HEK293 (cell line): Measurements from ENCODE around the gene MYOM3.
A peak's percentile ranks its signal among the peaks of the same experiment; 100 is the strongest.
"Not testable (repeated sequence)": the region's sequence is repeated elsewhere in the genome, so short reads cannot be mapped to it uniquely, and the experiment has no call there.

Experiments used
- CTCF ChIA-PET: fragments of 350-600 bp; formaldehyde crosslinking; extraction: SDS; loops from one replicate; lab custom pipeline; 2021; ENCODE audit warnings: antibody characterized with exemption; lab: Yijun Ruan, JAX
- POLR2A ChIA-PET: fragments of 300-600 bp; formaldehyde crosslinking; extraction: SDS; loops from one replicate; lab custom pipeline; 2020; ENCODE audit warnings: antibody characterized with exemption, inconsistent platforms; lab: Yijun Ruan, JAX
- H3K27ac ChIP-seq: fragments of 200-500 bp; sonication (Bioruptor generic); 2 replicates; pipeline ENCODE4 v1.5.1; 2014; ENCODE audit warnings: low read depth, low read length, control low read depth, inconsistent platforms; ENCODE audit errors: extremely low read depth
- H3K36me3 ChIP-seq, 2 experiments: fragments of 200-500 bp in 1 of 2; sonication (Bioruptor generic) in 1 of 2; 1 replicate in 1 of 2; 2 replicates in 1 of 2; pipeline ENCODE4 v1.5.1; 2014 to 2017; ENCODE audit warnings: inconsistent platforms in 2 of 2, low read length in 2 of 2; ENCODE audit not compliant: control insufficient read depth in 2 of 2, insufficient read depth in 1 of 2
- H3K4me1 ChIP-seq: fragments of 200-500 bp; sonication (Bioruptor generic); 2 replicates; pipeline ENCODE4 v1.5.1; 2014; ENCODE audit warnings: mild to moderate bottlenecking, low read length, inconsistent platforms; ENCODE audit not compliant: control insufficient read depth, insufficient read depth
- H3K4me3 ChIP-seq: 2 replicates; pipeline ENCODE4 v1.5.1; 2011; ENCODE audit warnings: low read depth, mild to moderate bottlenecking, control low read depth, low read length, moderate library complexity
- H3K9me3 ChIP-seq: fragments of 200-500 bp; sonication (Bioruptor generic); 2 replicates; pipeline ENCODE4 v1.5.1; 2014; ENCODE audit warnings: low read depth, low read length, inconsistent platforms; ENCODE audit not compliant: control insufficient read depth, insufficient read depth
- GLI4 ChIP-seq: fragments of 450-650 bp; formaldehyde crosslinking; IDR thresholded peaks from 2 replicates; pipeline ENCODE4 v1.5.1; 2016; ENCODE audit warnings: missing biosample characterization, missing genetic modification characterization
- KLF8 ChIP-seq: fragments of 450-650 bp; formaldehyde crosslinking; IDR thresholded peaks from 2 replicates; pipeline ENCODE4 v1.5.1; 2016; ENCODE audit warnings: missing biosample characterization, missing genetic modification characterization
- KLF9 ChIP-seq: fragments of 450-650 bp; formaldehyde crosslinking; IDR thresholded peaks from 2 replicates; pipeline ENCODE4 v1.5.1; 2016; ENCODE audit warnings: missing biosample characterization, missing genetic modification characterization, low read depth
- MZF1 ChIP-seq: fragments of 450-650 bp; formaldehyde crosslinking; IDR thresholded peaks from 2 replicates; pipeline ENCODE4 v1.5.1; 2017; ENCODE audit warnings: missing biosample characterization, missing genetic modification characterization, borderline replicate concordance
- OSR2 ChIP-seq: fragments of 450-650 bp; formaldehyde crosslinking; IDR thresholded peaks from 2 replicates; pipeline ENCODE4 v1.5.1; 2016; ENCODE audit warnings: missing biosample characterization, missing genetic modification characterization
- SETDB1 ChIP-seq: IDR thresholded peaks from one replicate; pipeline ENCODE4 v1.6.1; 2017; ENCODE audit warnings: mild to moderate bottlenecking, low read length, moderate library complexity, mixed read lengths; ENCODE audit not compliant: insufficient read length
- ZBTB48 ChIP-seq: fragments of 450-650 bp; formaldehyde crosslinking; IDR thresholded peaks from 2 replicates; pipeline ENCODE4 v1.5.1; 2016; ENCODE audit warnings: missing biosample characterization, missing genetic modification characterization
- ZFP37 ChIP-seq: fragments of 450-650 bp; formaldehyde crosslinking; IDR thresholded peaks from 2 replicates; pipeline ENCODE4 v1.5.1; 2016; ENCODE audit warnings: missing biosample characterization, missing genetic modification characterization
- ZNF10 ChIP-seq: fragments of 450-650 bp; formaldehyde crosslinking; IDR thresholded peaks from 2 replicates; pipeline ENCODE4 v1.5.1; 2017; ENCODE audit warnings: missing biosample characterization, missing genetic modification characterization
- ZNF133 ChIP-seq: fragments of 450-650 bp; formaldehyde crosslinking; IDR thresholded peaks from 2 replicates; pipeline ENCODE4 v1.5.1; 2016; ENCODE audit warnings: missing biosample characterization, missing genetic modification characterization
- ZNF140 ChIP-seq: fragments of 450-650 bp; formaldehyde crosslinking; IDR thresholded peaks from 2 replicates; pipeline ENCODE4 v1.5.1; 2016; ENCODE audit warnings: missing biosample characterization, missing genetic modification characterization
- ZNF16 ChIP-seq: fragments of 450-650 bp; formaldehyde crosslinking; IDR thresholded peaks from 2 replicates; pipeline ENCODE4 v1.5.1; 2016; ENCODE audit warnings: low read depth, missing biosample characterization, missing genetic modification characterization
- ZNF211 ChIP-seq: fragments of 450-650 bp; formaldehyde crosslinking; IDR thresholded peaks from 2 replicates; pipeline ENCODE4 v1.5.1; 2016; ENCODE audit warnings: low read depth, missing biosample characterization, missing genetic modification characterization
- ZNF394 ChIP-seq: fragments of 450-650 bp; formaldehyde crosslinking; IDR thresholded peaks from 2 replicates; pipeline ENCODE4 v1.5.1; 2016; ENCODE audit warnings: missing biosample characterization, missing genetic modification characterization, mild to moderate bottlenecking, moderate library complexity, borderline replicate concordance
- ZNF416 ChIP-seq: fragments of 450-650 bp; formaldehyde crosslinking; IDR thresholded peaks from 2 replicates; pipeline ENCODE4 v1.5.1; 2016; ENCODE audit warnings: missing biosample characterization, missing genetic modification characterization
- ZNF670 ChIP-seq: fragments of 450-650 bp; formaldehyde crosslinking; IDR thresholded peaks from 2 replicates; pipeline ENCODE4 v1.5.1; 2016; ENCODE audit warnings: missing biosample characterization, missing genetic modification characterization, low read depth
- ZXDB ChIP-seq: fragments of 450-650 bp; formaldehyde crosslinking; IDR thresholded peaks from 2 replicates; pipeline ENCODE4 v1.5.1; 2016; ENCODE audit warnings: missing biosample characterization, missing genetic modification characterization
- TF ChIP-seq, protein P1 (sequence below): fragments of 450-650 bp; formaldehyde crosslinking; IDR thresholded peaks from 2 replicates; pipeline ENCODE4 v1.5.1; 2016; ENCODE audit warnings: missing biosample characterization, missing genetic modification characterization
- TF ChIP-seq, protein P2 (sequence below): fragments of 450-650 bp; formaldehyde crosslinking; IDR thresholded peaks from 2 replicates; pipeline ENCODE4 v1.5.1; 2017; ENCODE audit warnings: missing biosample characterization, missing genetic modification characterization
- TF ChIP-seq, protein P3 (sequence below): fragments of 450-650 bp; formaldehyde crosslinking; IDR thresholded peaks from 2 replicates; pipeline ENCODE4 v1.5.1; 2016; ENCODE audit warnings: missing biosample characterization, missing genetic modification characterization

MYOM3 gene

DNA sequence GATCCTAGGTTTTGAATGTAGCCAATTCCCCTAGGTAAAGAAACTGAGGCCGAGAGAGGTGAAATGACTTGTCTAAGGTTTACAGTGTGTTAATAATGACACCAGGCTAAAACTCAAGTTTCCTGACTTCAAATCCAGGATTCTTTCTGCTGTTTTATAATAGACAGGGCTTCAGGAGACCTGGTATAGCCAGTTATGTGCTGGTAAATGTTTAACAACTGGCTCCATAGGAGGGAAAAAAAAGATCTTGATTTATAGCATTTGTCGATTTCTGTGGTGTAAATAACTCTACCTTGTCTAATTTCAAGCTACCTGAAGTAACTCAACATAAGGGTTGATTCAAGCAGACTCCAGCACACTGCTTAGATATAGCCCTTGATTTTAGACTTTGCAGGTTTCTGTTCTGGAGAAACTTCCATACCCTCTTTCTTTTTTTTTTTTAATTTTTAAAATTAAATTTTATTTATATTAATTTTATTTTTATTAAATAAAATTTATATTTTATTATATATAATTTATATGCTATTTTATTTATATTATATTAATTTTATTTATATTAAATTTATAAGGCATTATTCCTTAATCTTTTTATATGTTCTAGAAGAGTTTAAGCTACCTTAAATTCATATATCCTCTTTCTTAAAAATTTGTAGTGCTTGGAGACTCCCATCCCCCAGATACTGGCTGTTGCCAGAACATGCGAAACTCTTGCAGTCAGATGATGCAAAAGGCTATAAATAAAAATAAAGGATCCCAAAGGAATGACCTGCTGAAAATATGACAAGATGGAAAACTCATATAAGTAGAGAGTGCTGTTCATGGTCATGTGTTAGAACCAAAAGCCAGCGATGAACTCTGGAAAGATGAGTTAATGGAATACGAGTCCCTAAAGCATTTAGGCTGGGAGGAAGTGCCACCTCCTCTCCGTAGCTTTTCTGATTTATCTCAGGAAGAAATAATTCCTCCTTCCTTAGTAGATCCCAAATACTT lies 96.4 kb downstream of the MYOM3 start (continued):
- TF ChIP-seq, protein P1, sequence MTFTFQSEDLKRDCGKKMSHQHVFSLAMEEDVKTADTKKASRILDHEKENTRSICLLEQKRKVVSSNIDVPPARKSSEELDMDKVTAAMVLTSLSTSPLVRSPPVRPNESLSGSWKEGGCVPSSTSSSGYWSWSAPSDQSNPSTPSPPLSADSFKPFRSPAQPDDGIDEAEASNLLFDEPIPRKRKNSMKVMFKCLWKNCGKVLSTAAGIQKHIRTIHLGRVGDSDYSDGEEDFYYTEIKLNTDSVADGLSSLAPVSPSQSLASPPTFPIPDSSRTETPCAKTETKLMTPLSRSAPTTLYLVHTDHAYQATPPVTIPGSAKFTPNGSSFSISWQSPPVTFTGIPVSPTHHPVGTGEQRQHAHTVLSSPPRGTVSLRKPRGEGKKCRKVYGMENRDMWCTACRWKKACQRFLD (tag by site-specific recombination), result no peak
- TF ChIP-seq, protein P2, sequence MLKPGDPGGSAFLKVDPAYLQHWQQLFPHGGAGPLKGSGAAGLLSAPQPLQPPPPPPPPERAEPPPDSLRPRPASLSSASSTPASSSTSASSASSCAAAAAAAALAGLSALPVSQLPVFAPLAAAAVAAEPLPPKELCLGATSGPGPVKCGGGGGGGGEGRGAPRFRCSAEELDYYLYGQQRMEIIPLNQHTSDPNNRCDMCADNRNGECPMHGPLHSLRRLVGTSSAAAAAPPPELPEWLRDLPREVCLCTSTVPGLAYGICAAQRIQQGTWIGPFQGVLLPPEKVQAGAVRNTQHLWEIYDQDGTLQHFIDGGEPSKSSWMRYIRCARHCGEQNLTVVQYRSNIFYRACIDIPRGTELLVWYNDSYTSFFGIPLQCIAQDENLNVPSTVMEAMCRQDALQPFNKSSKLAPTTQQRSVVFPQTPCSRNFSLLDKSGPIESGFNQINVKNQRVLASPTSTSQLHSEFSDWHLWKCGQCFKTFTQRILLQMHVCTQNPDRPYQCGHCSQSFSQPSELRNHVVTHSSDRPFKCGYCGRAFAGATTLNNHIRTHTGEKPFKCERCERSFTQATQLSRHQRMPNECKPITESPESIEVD (tag by site-specific recombination), result peak; percentile 91
- no peak for TF ChIP-seq KLF9

DNA sequence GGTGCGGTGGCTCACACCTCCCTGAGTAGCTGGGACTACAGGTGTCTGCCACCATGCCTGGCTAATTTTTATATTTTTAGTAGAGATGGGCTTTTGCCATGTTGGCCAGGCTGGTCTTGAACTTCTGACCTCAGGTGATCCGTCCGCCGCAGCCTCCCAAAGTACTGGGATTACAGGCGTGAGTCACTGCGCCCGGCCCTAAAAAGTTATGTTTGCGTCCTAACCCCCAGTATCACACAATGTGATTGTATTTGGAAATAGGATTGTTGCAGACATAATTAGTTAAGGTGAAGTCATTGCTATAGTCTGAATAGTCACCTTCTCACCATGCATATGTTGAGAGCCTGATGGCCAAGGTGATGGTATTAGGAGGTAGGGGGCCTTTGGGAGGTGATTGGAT lies 99.1 kb downstream of the MYOM3 start:
- H3K9me3 ChIP-seq, POLR2A ChIA-PET, H3K4me3 ChIP-seq, H3K27ac ChIP-seq, H3K36me3 ChIP-seq: not testable (repeated sequence)
- CTCF ChIA-PET, result interaction anchor here (0.6 kb wide), 1 partner anchor 99 kb away, joined by 3 read pairs; the partner anchor contains the start of gene MYOM3
- H3K4me1 ChIP-seq, result peaks cover 24% of the 10 kb centered on the region

DNA sequence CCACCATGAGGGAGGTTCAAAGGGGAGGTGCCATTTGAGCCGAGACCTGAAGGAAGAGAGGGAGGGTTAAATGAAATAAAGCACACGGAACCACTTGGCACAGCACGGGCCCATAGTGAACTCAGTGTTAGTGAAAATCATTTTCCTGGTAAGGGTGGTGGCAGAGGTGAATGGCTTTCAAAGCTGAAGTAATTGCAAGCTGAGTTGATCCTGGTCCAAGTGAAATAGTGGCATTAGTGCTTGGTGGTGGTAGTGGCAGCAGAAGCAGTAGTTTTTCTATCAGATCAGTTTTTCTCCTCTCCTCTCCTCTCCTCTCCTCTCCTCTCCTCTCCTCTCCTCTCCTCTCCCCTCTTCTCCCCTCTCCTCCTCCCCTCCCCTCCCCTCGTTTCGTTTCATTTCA lies 101.3 kb downstream of the MYOM3 start:
- Histone ChIP-seq H3K27ac (no peak overlapping the region; the same call in 1 of the 2 replicates), H3K4me1 (peaks cover 21% of the 10 kb centered on the region), H3K36me3 (no peaks in the 10 kb centered on the region), H3K4me3 (no peak overlapping the region), H3K9me3 (no peaks in the 10 kb centered on the region)
- POLR2A ChIA-PET, result interaction anchor here (1.7 kb wide), 1 partner anchor 9 kb away, joined by 8 read pairs; no protein-coding TSS in a partner anchor
- peak; percentile 87 for TF ChIP-seq OSR2 (tag by site-specific recombination)
- TF ChIP-seq ZXDB, result no peak
- peak; percentile 55 for TF ChIP-seq ZNF10 (tag by site-specific recombination)
- TF ChIP-seq, protein P2 (tag by site-specific recombination), result 0 out of 2 replicates have a peak, but pooled peaks have one; percentile 25
- CTCF ChIA-PET, result interaction anchor here (0.6 to 1.7 kb wide), 3 partner anchors 17 to 77 kb away, joined by 3 to 4 read pairs (median 3); partner anchors contain the start of gene PNRC2

DNA sequence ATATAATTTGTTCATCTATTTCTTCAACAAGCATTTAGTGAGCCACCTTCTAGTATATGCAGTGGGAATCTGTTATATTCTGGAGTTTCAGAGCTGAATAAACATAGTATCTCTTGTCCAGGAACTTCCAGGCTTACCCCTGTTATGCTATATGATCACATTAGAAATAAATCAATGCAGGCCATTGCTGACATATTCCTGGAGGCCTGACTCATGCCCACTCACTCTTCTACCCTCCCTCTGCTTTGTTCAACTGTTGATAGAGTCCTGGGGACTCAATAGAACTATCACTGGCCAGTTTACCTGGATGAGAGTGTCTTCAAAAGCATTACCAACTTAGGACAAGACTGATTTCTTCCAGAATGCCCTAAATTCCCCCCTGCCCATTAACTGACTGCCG lies 102.5 kb downstream of the MYOM3 start:
- POLR2A ChIA-PET, result interaction anchor here (1.4 to 1.7 kb wide), 3 partner anchors 10 to 37 kb away, joined by 3 to 9 read pairs (median 8); partner anchors contain the start of gene SRSF10
- Histone ChIP-seq H3K4me1 (peaks cover 21% of the 10 kb centered on the region), H3K36me3 (no peaks in the 10 kb centered on the region), H3K27ac (0 out of 2 replicates have a peak overlapping the region, but pooled peaks have one; percentile 46), H3K9me3 (no peaks in the 10 kb centered on the region), H3K4me3 (no peak overlapping the region)
- CTCF ChIA-PET, result interaction anchor here (1.0 to 1.5 kb wide), 4 partner anchors 18 to 512 kb away, joined by 3 to 4 read pairs (median 3); no protein-coding TSS in a partner anchor
- TF ChIP-seq ZNF394 (tag by site-specific recombination) (no peak), KLF8 (tag by site-specific recombination) (peak; percentile 40; the same call in 1 of the 2 replicates), ZNF133 (tag by site-specific recombination) (no peak), ZNF416 (no peak), SETDB1 (no peak), GLI4 (tag by site-specific recombination) (no peak), ZNF140 (tag by site-specific recombination) (no peak), ZNF670 (tag by site-specific recombination) (no peak), ZNF211 (no peak), MZF1 (tag by site-specific recombination) (no peak), ZBTB48 (tag by site-specific recombination) (no peak), ZNF16 (tag by site-specific recombination) (no peak), ZFP37 (0 out of 2 replicates have a peak, but pooled peaks have one; percentile 41)
- TF ChIP-seq, protein P3, sequence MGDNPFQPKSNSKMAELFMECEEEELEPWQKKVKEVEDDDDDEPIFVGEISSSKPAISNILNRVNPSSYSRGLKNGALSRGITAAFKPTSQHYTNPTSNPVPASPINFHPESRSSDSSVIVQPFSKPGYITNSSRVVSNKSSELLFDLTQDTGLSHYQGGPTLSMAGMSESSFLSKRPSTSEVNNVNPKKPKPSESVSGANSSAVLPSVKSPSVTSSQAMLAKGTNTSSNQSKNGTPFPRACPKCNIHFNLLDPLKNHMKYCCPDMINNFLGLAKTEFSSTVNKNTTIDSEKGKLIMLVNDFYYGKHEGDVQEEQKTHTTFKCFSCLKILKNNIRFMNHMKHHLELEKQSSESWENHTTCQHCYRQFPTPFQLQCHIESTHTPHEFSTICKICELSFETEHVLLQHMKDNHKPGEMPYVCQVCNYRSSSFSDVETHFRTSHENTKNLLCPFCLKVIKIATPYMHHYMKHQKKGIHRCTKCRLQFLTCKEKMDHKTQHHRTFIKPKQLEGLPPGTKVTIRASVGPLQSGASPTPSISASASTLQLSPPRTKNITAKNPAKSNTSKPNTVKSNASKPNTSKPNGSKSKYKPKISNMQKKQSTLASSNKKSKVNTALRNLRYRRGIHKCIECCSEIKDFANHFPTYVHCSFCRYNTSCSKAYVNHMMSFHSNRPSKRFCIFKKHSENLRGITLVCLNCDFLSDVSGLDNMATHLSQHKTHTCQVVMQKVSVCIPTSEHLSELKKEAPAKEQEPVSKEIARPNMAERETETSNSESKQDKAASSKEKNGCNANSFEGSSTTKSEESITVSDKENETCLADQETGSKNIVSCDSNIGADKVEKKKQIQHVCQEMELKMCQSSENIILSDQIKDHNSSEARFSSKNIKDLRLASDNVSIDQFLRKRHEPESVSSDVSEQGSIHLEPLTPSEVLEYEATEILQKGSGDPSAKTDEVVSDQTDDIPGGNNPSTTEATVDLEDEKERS (tag by site-specific recombination), result no peak
